Kidney (tissue), 14 donors: ENCODE data around the gene HOXD4. TPM values are rescaled to one million over a fixed set of nuclear protein-coding genes. Genes with fewer than 3 reads are reported as not detected.

ENCODE experiments used
- DNase-seq, 5 donors: peaks; one replicate each; pipeline ENCODE4 v3.0.0-alpha.2; 2013 to 2020
- FAIRE-seq: peaks from 2 replicates; lab custom pipeline; 2012; peaks lifted over from hg19 to GRCh38; lab: Jason Lieb, UNC
- H3K27ac ChIP-seq, 2 donors: one replicate each; pipeline ENCODE4 v1.7.0; 2013; ENCODE audit warnings: low read depth in 2 of 2, low read length in 2 of 2, inconsistent platforms in 1 of 2
- H3K27me3 ChIP-seq: one replicate; pipeline ENCODE4 v1.7.1; 2013; ENCODE audit warnings: low read length, inconsistent platforms; ENCODE audit not compliant: control insufficient read depth, insufficient read depth
- H3K36me3 ChIP-seq, 3 donors: one replicate each; pipeline versions ENCODE4 v1.7.0 to v1.7.1; 2013; ENCODE audit warnings: low read length in 3 of 3, control low read depth in 1 of 3, inconsistent platforms in 1 of 3; ENCODE audit not compliant: insufficient read depth in 3 of 3, control insufficient read depth in 2 of 3
- H3K4me1 ChIP-seq, 3 donors: one replicate each; pipeline versions ENCODE4 v1.7.0 to v1.7.1; 2013; ENCODE audit warnings: low read length in 3 of 3, inconsistent platforms in 1 of 3, low read depth in 1 of 3; ENCODE audit not compliant: control insufficient read depth in 2 of 3, insufficient read depth in 2 of 3
- H3K4me3 ChIP-seq, 3 donors: one replicate each; pipeline versions ENCODE4 v1.7.0 to v1.8.1; 2013; ENCODE audit warnings: low read length in 3 of 3, control low read depth in 1 of 3, inconsistent platforms in 1 of 3
- H3K9ac ChIP-seq, 3 donors: one replicate each; pipeline versions ENCODE4 v1.7.0 to v1.7.1; 2013; ENCODE audit warnings: low read length in 3 of 3, control low read depth in 1 of 3, inconsistent platforms in 1 of 3
- H3K9me3 ChIP-seq, 3 donors: one replicate each; pipeline versions ENCODE4 v1.7.0 to v1.7.1; 2013; ENCODE audit warnings: low read length in 3 of 3, control low read depth in 1 of 3, inconsistent platforms in 1 of 3; ENCODE audit not compliant: control insufficient read depth in 2 of 3, insufficient read depth in 1 of 3
- intact Hi-C: fragments of 100-400 bp; cut with DNase I; formaldehyde crosslinking; loops from one replicate; pipeline ENCODE4 v1.11.1; 2022
- polyA plus RNA-seq: library from polyadenylated mRNA; stranded (reverse); fragments of 350-450 nt; fragmentation: Illumina TruSeq; extraction: RNeasy Lipid Tissue Mini Kit (QIAGEN cat#74804); gene quantifications from one replicate; pipeline ENCODE4 v1.2.3, GENCODE V29; 2014; ENCODE audit warnings: low read depth, low replicate concordance; ENCODE audit not compliant: insufficient read depth
- total RNA-seq: library from RNA; stranded (reverse); fragmentation: NEBNext Ultra II Directional; extraction: Animal tissue kit (Norgen Biotek cat#: 25700); gene quantifications from one replicate; pipeline ENCODE4 v1.2.1, GENCODE V29; 2021
- TF ChIP-seq, protein P1 (sequence below): IDR thresholded peaks from 3 replicates; pipeline ENCODE4 v1.5.1; 2012; ENCODE audit warnings: mild to moderate bottlenecking, moderate library complexity, borderline replicate concordance; ENCODE audit not compliant: insufficient read depth; ENCODE audit errors: extremely low read depth
- donor health status: control.
- donor health status: control.
- donor health status: control.
- donor health status: control.
- donor health status: control.
- donor health status: DM: yes; HTN: yes; CAD: no.
- donor health status: Normal renal cell carcinoma (clear cell type).

Gene HOXD4
- total and polyA plus RNA-seq, 2 donors from 2014 or later = 12.1 to 27.8 TPM

DNA sequence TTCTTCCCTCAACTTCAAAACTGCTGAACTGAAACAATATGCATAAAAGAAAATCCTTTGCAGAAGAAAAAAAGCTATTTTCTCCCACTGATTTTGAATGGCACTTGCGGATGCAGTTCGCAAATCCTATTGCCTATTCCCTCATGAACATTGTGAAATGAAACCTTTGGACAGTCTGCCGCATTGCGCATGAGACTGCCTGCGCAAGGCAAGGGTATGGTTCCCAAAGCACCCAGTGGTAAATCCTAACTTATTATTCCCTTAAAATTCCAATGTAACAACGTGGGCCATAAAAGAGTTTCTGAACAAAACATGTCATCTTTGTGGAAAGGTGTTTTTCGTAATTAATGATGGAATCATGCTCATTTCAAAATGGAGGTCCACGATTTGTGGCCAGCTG is 13.4 kb upstream of the HOXD4 start:
- Histone ChIP-seq H3K27ac (peak overlapping the region; percentile 94 to 97), H3K27me3 (no peaks in the 10 kb centered on the region), H3K4me1 (peaks cover 8 to 25% (median 19%) of the 10 kb centered on the region in 3 donors), H3K4me3 (peak overlapping the region; percentile 71 to 84 (median 73)), H3K9me3 (no peaks in the 10 kb centered on the region), H3K36me3 (no peaks in the 10 kb centered on the region), H3K9ac (peak overlapping the region; percentile 80 to 97 (median 95))
- FAIRE-seq (no peak), DNase-seq (peak in 3 of 5 donors; percentile 36 to 43 (median 39))
- intact Hi-C loops = no loop called here
- TF ChIP-seq, protein P1, sequence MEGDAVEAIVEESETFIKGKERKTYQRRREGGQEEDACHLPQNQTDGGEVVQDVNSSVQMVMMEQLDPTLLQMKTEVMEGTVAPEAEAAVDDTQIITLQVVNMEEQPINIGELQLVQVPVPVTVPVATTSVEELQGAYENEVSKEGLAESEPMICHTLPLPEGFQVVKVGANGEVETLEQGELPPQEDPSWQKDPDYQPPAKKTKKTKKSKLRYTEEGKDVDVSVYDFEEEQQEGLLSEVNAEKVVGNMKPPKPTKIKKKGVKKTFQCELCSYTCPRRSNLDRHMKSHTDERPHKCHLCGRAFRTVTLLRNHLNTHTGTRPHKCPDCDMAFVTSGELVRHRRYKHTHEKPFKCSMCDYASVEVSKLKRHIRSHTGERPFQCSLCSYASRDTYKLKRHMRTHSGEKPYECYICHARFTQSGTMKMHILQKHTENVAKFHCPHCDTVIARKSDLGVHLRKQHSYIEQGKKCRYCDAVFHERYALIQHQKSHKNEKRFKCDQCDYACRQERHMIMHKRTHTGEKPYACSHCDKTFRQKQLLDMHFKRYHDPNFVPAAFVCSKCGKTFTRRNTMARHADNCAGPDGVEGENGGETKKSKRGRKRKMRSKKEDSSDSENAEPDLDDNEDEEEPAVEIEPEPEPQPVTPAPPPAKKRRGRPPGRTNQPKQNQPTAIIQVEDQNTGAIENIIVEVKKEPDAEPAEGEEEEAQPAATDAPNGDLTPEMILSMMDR = no peak

DNA sequence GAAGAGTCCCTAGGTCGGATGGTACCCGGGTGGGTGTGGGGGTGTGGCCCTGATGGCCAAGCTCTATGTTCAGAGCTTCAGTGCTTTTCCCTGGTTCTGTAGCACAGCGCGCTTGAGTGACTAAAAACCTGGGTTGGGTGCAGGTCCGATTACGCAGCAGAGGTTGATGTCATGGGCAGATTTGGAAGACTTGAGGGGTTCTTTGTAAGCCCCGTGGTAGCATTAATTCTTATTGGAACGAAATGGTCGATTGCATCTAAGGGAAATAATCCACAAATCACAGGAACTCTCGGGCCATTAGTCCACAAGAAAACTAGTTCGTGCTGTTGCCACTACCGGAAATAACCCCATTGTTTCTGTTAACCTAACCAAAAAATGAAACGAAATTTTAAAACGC is 12.8 kb upstream of the HOXD4 start:
- TF ChIP-seq, protein P1 = no peak
- peak overlapping the region; percentile 71 to 84 (median 73) for H3K4me3 ChIP-seq
- FAIRE-seq = no peak
- peaks cover 8 to 25% (median 18%) of the 10 kb centered on the region in 3 donors for H3K4me1 ChIP-seq
- H3K9ac ChIP-seq = peak overlapping the region; percentile 80 to 97 (median 95)
- no peaks in the 10 kb centered on the region for H3K9me3 ChIP-seq
- peak; percentile 64 to 91 (median 85) for DNase-seq
- H3K36me3 ChIP-seq = no peaks in the 10 kb centered on the region
- intact Hi-C loops = no loop called here
- H3K27me3 ChIP-seq = no peaks in the 10 kb centered on the region
- peak overlapping the region; percentile 94 to 97 for H3K27ac ChIP-seq

DNA sequence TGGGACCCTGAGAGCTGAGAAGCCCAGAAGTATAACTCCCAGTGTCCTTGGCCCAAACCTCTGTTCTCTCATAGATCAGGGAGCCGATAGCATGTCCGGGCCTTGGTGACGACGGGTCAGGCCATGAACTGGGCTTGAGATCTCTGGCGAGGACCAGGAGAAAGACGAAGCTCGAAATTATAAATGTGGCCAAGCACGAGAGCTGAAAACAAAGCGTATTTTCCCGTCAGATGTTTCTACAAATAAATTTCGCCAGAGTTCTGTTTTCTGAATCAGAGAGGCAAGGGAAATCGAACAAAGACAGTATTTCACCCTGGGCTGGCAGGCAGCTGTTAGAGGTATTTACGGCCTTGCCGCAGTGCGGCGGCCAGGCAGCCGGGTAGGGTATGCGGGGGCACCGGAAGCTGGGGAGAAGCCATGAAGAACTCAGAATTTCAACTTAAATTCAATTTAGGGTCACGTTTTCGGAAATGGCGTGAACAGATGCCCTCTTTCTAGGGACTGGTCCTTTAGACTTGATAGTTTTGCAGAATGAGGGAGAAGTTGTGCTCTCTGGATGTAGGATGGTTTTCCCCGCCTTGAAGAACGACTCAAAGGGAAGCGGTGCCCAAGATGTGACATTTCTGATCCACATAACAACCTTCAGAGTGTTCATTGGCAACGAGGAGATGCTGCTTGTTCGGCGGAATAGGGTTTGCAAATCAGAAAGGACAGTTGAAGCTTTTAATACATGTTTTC is 12.3 kb upstream of the HOXD4 start:
- Histone ChIP-seq H3K27me3 (no peaks in the 10 kb centered on the region), H3K36me3 (no peaks in the 10 kb centered on the region), H3K27ac (peak overlapping the region; percentile 94 to 97), H3K4me3 (peak overlapping the region; percentile 71 to 84 (median 73)), H3K4me1 (peaks cover 6 to 25% (median 18%) of the 10 kb centered on the region in 3 donors), H3K9ac (peak overlapping the region; percentile 44 to 95 (median 80)), H3K9me3 (no peaks in the 10 kb centered on the region)
- intact Hi-C loops = no loop called here
- peak in 3 of 5 donors; percentile 58 to 76 (median 75) for DNase-seq
- TF ChIP-seq, protein P1 = no peak
- FAIRE-seq = no peak
